ENCODE data around the gene FAM53B.

Gene FAM53B

DNA sequence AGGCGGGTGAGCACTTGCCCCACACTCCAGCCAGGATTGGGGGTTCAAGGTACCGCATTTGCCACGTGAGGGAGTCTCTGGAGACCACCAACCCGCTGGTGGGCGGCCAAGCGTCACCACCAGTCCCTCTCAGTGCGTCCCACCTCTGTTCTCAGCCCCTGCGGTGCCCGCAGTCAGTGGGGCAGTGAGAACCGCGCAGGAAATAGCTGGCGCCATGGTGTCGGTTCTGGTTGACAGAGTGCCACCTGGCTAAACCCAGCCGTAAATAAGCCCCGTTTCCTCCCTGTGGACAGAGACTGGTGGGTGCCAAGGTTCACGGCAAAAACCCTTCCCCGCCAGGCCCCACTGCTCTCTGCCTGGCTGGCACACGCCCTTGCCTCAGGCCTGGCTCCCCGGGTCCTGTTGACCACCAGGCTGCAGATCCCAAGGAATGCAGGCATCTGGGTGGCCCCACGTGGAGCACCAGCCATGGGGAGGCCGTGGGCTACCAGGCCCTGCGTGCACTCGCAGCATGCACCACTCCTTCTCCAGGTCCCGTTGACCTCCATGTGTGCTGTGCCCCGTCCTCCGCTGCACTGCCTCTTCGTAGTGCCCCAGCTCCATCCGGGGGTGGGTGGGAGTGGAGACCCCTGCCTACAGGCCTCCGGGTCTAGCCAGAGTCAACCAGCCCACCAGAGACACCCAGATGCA lies 142.6 kb downstream of the FAM53B start:
- no peak for DNase-seq (ENCODE audit: low read depth in 3 of 3, low spot score in 1 of 3)

DNA sequence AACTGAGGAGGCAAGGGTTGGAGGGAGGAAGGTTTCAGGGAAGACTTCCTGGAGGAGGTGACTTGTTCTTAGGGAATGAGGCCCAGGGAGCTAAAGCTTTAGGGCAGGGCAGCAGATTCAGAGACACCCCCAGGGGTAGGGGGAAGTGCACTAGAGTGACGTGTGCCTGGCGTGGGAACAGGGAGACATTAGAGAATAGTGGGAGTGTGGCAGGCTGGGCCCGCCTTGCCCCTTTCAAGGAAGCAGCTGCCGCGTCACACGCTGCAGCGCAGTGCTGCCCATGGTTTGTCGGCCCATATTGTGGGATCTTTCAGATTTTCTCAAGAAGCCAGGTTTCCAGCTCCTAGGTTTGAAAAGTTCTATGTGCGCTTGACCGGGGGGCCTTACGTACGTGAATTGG lies 143.2 kb downstream of the FAM53B start:
- no peak for DNase-seq (ENCODE audit: low read depth in 3 of 3, low spot score in 1 of 3)

DNA sequence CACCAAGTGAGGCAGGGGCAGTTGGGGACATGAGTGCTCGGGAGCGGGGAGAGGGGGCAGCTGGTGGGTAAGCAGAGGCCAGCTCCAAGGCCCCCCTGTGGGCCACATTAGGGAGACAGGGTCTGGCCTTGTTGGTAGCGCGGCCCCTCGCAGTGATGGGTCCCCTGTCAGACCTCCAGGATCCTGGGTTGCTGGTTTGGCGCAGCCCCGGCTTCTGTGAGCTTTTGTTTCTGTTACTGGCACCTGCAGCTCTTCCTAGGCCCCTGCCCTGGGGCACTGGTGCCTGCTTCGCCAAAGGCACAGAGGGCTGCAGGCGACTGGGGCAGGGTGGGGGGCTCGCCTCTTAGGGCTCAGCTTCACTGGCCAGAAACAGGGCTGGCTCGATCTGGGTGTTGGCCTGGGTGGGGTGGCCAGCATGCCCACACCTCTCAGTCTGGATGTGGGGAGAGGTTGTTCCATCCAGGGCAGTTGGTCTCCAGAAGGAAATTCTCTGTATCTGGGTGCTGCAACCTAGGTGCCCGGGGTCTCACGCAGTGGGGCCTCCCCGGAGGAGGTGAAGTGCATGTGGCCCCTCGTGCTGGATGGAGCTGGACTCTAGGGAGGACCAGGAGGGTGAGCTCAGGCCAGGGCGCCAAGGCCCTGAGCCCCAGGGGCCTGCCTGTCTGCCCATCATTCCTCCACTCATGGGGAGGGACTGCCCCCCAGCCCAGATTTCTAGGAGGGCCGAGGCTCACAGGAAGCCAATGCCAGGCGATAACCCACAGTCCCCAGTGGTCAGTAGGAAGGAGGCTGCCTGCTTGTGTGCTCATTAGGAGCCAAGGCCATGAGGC lies 143.9 kb downstream of the FAM53B start:
- DNase-seq (ENCODE audit: low read depth in 3 of 3, low spot score in 1 of 3): no peak

DNA sequence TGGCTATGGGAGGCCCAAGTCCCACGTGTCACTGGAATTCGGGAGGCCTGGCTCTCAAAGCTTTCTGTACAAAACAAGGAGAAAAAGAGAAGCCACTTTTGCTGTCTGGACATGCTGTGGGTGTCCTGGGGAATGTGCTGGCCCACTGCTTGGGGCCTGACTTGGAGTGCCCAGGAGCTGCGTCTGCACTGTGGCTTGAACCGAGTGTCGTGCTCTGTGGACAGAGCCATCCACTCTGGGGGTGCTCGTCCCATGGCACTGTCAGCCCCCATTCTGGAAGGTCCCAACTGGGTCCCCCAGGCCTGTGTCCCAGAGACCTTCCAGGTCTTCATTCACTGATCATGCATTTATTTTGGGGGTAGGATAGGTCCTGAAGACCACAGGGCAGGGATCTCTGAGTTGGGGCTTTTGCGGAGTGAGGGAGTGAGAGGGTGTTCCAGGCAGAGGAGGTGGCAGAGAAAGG lies 144.6 kb downstream of the FAM53B start:
- DNase-seq (ENCODE audit: low read depth in 3 of 3, low spot score in 1 of 3): no peak

- DNase-seq (ENCODE audit: low read depth in 3 of 3, low spot score in 1 of 3): no peak
These were observed 145.2 kb downstream of the FAM53B start for GRCh38 chr10:124598773-124599587.

- no peak for DNase-seq (ENCODE audit: low read depth in 3 of 3, low spot score in 1 of 3)
These were observed 146.0 kb downstream of the FAM53B start for GRCh38 chr10:124598196-124598595.

DNA sequence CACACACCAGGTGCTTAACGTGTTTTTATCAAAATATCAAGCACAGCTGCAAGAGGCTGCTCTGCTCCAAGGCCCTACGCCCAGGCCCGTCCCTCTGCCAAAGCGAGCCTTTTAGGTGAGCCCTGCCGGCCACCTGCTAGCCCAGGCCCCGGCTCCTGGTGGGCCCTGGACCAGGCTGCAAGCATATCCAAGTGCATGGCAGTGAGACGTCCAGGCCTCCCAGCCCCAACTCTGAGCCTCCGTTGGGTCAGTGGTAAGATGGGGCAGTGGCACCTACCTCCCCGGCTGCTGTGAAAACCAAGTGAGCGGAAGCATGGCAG lies 146.4 kb downstream of the FAM53B start:
- no peak for DNase-seq (ENCODE audit: low read depth in 3 of 3, low spot score in 1 of 3)

GRCh38 chr10:124596962-124597845 lies 147.0 kb downstream of the FAM53B start:
- DNase-seq (ENCODE audit: low read depth in 3 of 3, low spot score in 1 of 3): no peak

DNA sequence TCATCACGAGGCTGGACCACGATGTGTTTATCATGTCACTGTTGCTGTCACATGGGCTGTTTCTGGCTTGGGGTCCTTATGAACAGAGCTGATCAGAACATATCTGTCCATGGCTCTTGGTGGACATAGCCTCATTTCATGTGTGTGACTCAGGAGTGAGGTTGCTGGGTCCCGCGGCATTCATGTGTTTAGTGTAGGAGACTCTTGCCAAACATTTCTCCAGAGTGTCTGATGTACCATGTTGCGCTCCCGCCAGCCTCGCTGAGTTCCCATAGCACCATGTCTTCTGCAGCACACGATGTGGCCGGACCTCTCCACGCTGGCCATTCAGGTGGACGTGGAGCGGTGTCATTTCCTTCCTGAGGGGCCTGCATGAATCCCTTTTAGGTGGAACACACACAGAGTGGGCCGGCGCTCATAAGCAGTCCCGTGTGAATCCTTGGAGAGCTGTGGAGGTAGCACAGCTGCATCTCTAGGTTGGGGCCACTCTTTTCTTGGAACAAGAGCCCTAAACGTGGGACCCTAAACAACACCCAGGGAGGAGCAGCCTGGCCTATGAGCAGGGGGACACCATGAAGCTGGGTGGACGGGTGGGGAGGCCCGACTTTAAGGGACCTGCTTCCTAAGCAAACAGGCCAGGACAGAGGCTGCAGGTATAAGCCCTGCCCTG lies 147.9 kb downstream of the FAM53B start:
- DNase-seq (ENCODE audit: low read depth in 3 of 3, low spot score in 1 of 3): no peak

DNA sequence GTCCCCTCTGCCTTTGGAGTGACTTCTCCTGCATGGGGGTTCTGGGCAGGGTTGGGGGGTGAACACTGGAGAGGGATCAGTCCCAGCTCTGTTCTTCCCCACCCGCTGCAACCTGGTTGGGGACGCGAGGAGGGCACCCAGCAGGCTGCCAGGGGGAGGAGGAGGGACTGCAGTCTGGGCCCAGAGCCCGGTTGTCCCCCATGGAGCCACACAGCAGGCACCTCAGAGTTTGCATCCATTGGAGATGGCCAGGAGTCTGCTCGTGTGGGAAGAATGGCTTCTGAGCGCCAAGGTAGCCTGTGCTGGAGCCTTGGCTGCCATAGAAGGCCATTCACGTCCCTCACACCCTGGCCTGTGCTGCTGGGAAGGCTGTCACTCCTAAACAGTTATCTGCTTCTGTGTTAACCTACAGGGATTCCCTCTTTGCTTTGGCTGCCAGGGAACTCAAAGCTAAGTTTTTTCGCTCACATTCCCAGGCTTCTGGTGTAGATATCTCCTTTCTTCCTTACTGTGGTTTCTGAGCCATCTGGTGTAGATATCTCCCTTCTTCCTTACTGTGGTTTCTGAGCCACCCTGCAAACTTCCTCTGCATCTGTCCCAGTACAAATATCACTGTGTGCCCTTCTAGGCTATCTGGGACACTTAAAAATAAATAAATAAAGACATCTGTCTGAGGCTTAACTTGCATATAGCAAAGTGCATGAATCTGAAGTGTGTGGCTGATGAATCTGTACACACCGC lies 148.9 kb downstream of the FAM53B start:
- DNase-seq (ENCODE audit: low read depth in 3 of 3, low spot score in 1 of 3): no peak

DNA sequence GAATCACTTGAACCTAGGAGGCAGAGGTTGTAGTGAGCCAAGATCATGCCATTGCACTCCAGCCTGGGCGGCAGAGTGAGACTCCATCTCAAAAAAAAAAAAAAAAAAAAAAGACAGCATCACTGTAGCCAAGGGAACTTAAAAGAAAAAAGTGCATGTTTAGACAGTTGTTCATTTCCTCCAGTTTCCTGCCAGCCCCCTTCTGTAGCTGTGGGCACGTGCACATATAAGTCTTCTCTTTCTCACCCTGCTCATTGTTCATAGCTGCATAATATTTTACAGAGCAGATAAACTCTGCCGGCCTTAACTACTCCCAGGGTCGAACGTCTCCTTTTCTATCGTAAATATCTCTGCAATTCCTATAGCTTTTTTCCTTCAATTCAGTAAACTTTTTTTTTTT lies 149.9 kb downstream of the FAM53B start:
- DNase-seq (ENCODE audit: low read depth in 3 of 3, low spot score in 1 of 3): no peak

DNA sequence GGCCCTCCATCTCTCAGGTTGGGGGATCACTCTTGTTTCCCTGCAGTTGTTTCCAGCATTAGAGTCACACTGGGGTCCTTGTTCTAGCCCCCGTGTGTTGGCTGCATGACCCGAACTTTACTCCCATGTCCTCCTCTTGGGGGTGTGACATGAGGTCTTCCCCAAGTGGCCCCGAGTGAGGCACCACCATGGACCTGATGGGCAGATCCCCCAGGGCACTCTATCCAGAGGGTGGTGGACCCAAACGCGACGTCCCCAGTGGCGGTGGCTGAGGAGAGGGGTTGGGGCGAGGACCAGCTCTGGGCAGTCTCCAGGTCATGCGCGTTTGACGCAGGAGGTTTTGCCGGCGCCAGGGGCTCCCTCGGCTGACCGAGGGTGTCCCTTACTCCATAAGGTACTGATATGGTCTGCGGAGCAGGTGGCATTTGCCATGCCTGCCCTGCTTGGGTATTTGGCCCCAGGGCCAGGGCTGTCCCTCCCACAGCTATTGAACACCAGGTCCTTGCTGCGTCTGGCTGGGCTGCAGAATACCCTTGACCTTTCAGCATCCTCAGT lies 150.7 kb downstream of the FAM53B start:
- DNase-seq (ENCODE audit: low read depth in 3 of 3, low spot score in 1 of 3): no peak

DNA sequence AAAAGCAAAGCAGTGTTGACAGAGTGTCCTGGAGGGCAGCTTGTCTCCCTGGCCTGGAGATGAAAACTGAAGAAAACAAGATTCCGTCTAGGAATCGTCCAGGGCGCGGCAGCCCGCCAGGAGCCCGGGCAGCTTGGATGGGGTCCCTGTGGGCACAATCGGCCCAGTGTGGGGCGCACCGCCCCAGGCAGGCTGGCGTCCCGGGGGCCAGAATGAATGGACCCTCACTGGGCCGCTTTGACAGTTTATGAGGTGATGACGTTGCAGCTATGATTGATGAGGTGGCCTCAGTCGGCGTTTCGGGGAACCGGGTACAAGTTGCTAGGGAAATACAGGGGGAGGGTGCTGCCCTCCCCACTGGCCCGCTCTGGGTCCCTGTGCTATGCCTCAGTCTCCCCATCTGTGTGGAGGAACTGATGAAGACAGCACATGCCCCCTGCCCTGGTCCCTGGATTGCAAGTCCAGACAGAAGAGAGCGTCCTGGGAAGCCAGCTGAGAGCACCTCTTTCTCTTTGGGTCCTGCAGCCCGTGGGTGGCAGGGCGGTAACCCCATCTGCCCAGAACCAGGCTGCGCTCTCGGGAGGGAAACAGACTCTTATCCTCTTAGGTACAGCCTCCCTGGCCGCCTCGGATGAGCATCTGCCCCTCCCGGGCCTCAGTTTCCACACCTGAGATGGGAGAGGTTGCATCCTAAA lies 151.3 kb downstream of the FAM53B start:
- DNase-seq (ENCODE audit: low read depth in 3 of 3, low spot score in 1 of 3): no peak

DNA sequence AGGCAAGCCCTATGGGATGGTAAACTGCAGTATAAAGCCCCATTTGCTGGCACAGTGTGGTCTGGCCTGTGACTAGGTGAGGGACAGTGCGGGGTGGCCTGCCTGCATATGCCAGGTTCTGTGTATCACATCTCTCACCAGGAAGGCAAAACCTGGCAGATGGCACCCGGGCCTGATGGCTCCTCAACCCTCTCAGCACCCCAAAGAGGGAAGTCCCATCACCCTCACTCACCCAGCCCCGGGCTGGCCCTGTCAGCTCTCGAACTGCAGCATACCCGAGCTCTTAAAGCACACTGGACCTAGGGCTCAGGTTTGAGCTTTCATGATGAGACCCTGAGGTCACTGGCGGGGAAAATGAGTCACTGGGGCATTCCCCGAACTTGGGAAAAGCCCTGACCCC lies 152.1 kb downstream of the FAM53B start:
- no peak for DNase-seq (ENCODE audit: low read depth in 3 of 3, low spot score in 1 of 3)

DNA sequence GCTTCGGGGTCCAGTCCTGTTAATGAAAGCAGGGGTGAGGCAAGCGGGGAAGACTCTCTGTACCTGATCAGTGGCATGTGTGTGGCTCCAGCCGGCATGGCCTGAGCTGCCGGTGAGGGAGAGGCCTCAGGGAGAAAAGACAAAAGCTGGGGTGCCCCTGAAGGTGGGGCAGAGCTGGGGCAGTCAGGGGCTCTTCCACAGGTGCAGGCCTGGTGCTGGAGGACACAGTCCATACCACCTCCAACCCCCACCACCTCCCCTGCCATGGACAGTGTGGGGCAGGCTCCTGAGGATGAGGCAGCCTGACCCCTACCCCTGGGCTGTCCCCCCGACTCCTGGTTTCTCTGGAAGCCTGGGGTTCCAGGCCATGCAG lies 153.1 kb downstream of the FAM53B start:
- DNase-seq (ENCODE audit: low read depth in 3 of 3, low spot score in 1 of 3): no peak

DNA sequence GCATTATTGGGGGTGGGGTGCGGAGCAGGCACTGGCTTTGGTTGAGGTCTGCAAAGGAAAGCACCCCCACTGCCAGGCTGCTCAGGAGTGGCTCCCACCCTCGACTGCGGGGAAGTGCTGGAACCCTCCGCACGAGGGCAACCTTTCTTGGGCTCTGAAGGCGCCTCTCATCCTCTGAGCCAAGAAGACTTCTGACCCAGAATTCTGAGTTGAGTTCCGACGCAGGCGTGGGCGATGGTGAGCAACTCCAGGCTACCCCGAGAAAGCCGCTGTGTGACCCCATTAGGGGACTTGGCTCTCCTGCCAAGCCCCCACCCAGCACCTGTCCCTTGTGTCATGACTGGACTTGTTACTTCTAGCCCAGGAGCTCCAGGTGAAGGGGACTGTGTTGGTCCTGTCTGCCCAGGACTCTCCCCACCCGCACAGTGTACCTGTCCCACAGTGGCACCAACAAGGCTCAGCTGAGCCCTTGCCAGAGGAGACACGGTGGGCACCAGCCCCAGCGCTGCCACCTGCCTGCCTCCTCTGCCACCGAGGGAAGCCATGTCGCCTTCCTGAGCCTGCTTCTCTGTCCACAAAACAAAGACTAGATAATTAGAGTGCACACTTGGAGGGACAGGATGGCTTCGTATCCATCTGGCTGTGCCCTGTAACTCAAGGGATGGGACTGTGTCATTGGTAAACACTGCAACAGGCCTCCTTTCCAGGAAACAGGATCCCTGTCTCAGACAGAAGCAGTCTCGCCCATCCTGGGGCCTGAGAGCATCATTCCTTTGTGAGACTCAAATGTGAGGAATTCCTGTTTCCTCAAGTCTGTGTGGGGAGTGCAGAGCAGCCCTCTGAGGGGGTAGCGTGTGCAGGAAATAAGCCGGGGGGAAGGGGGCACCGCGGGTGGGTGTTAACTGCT lies 153.7 kb downstream of the FAM53B start:
- DNase-seq (ENCODE audit: low read depth in 3 of 3, low spot score in 1 of 3): no peak

DNA sequence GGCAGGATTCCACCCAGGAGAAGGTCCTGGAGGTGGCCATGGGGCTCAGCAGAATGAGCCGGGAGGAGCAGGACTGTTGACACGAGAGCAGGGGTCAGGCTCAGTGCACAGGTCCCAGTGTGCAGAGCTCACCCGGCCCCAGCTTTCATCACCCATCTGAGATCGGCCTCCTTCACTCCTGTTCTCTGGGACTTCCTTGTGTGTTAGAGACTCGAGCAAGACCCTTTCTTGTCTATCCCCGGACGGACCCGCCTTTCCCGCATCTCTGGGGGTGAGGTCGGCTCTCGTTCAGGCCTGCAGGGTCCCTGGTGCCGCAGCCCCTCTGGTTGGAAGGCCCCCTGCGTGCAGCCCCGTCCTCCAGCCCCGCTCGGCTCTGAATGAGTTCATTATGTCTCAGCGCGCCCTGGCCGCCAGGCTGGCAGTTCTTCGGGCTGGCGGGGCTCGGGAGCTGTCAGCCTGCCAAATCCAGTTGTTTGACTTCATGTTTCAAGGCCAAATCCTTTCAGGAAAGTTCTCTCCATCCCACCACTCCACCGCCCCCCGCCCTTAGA lies 154.6 kb downstream of the FAM53B start:
- DNase-seq (ENCODE audit: low read depth in 3 of 3, low spot score in 1 of 3): no peak

Data from stimulated activated CD4-positive, alpha-beta T cell treated with anti-CD3 and anti-CD28 coated beads, TNF-alpha, amount 100 ng/mL, for 1 hour (primary cell).